HepG2 (cell line): Measurements from ENCODE around the gene CIB2. TPM values are rescaled to one million over a fixed set of nuclear protein-coding genes. Genes with fewer than 3 reads are reported as not detected.

Experiments
- ATAC-seq: fragments of 200-7000 bp; cut with Tn5 transposase; 3 replicates; pipeline ENCODE4 v1.9.1; 2020; ENCODE audit warnings: mild to moderate bottlenecking, moderate library complexity
- BruUV-seq: library from RNA; stranded (reverse); fragments of 400-500 nt; replicated peaks from 2 replicates; lab custom pipeline; 2021; lab: Mats Ljungman, UMichigan
- CTCF ChIA-PET: fragments of 300-600 bp; formaldehyde crosslinking; extraction: SDS; loops from one replicate; lab custom pipeline; 2021; ENCODE audit warnings: low total read pairs, inconsistent platforms, low intra/inter-chr PET ratio; lab: Yijun Ruan, JAX
- POLR2A ChIA-PET: fragments of 350-600 bp; sonication (Branson Sonifier 250); formaldehyde crosslinking; loops from one replicate; lab custom pipeline; 2020; ENCODE audit warnings: antibody characterized with exemption, inconsistent platforms; lab: Yijun Ruan, JAX
- DNase-seq: peaks from one replicate; pipeline ENCODE4 v3.0.0-alpha.2; 2015; ENCODE audit warnings: low spot score
- FAIRE-seq: peaks from 3 replicates; lab custom pipeline; 2011; peaks lifted over from hg19 to GRCh38; lab: Jason Lieb, UNC
- H2AFZ ChIP-seq: one replicate; pipeline ENCODE4 v1.6.1; 2011; ENCODE audit warnings: low read length, inconsistent platforms
- H3K27ac ChIP-seq: fragments of 300-600 bp; 3 replicates; pipeline ENCODE4 v1.8.0; 2011; ENCODE audit warnings: mixed run types, mild to moderate bottlenecking, mixed read lengths, low read length, inconsistent platforms; ENCODE audit not compliant: insufficient read depth; ENCODE audit errors: extremely low read length
- H3K27me3 ChIP-seq, 2 experiments: fragments of 200-600 bp in 1 of 2; 2 replicates in 1 of 2; 3 replicates in 1 of 2; pipeline versions ENCODE4 v1.6.0 to v1.8.0; 2011; ENCODE audit warnings: low read length in 2 of 2, mild to moderate bottlenecking in 2 of 2, moderate library complexity in 2 of 2, inconsistent platforms in 1 of 2; ENCODE audit not compliant: insufficient read depth in 2 of 2, control insufficient read depth in 1 of 2
- H3K36me3 ChIP-seq, 2 experiments: fragments of 200-600 bp in 1 of 2; replicated peaks in 1 of 2; 2 replicates in 1 of 2; 3 replicates in 1 of 2; pipeline versions ENCODE4 v1.5.1 to v1.8.0; 2011; ENCODE audit warnings: low read length in 2 of 2, inconsistent platforms in 1 of 2; ENCODE audit not compliant: insufficient read depth in 2 of 2, control insufficient read depth in 1 of 2
- H3K4me1 ChIP-seq: 2 replicates; pipeline ENCODE4 v1.5.1; 2012; ENCODE audit warnings: low read length, inconsistent platforms; ENCODE audit not compliant: insufficient read depth
- H3K4me2 ChIP-seq: 2 replicates; pipeline ENCODE4 v1.6.0; 2011; ENCODE audit warnings: low read depth, low read length, inconsistent platforms
- H3K4me3 ChIP-seq, 3 experiments: fragments of 200-600 bp in 1 of 3; sonication (generic), shearing (Covaris generic) in 1 of 3; replicated peaks in 1 of 3; 2 replicates each; pipeline ENCODE4 v1.5.1; 2011 to 2016; ENCODE audit warnings: low read length in 3 of 3, inconsistent platforms in 2 of 3, low read depth in 2 of 3, mild to moderate bottlenecking in 2 of 3, control low read depth in 1 of 3, mixed read lengths in 1 of 3; ENCODE audit not compliant: insufficient read depth in 1 of 3
- H3K79me2 ChIP-seq: one replicate; pipeline ENCODE4 v1.6.1; 2011; ENCODE audit warnings: low read length, inconsistent platforms; ENCODE audit not compliant: insufficient read depth
- H3K9ac ChIP-seq: 2 replicates; pipeline ENCODE4 v1.6.0; 2011; ENCODE audit warnings: mild to moderate bottlenecking, low read depth, low read length, inconsistent platforms; ENCODE audit not compliant: insufficient read depth
- H3K9me3 ChIP-seq: 2 replicates; pipeline ENCODE4 v1.5.1; 2012; ENCODE audit warnings: mild to moderate bottlenecking, low read length
- H4K20me1 ChIP-seq: 2 replicates; pipeline ENCODE4 v1.6.0; 2011; ENCODE audit warnings: inconsistent platforms, mild to moderate bottlenecking, low read length, moderate library complexity; ENCODE audit not compliant: insufficient read depth
- FOSL2 ChIP-seq: sonication (generic); formaldehyde crosslinking; IDR thresholded peaks from 2 replicates; pipeline ENCODE4 v1.4.0; 2020; ENCODE audit warnings: missing genetic modification reagents
- THAP11 ChIP-seq: IDR thresholded peaks from 2 replicates; pipeline ENCODE4 v1.6.1; 2016; ENCODE audit warnings: missing biosample characterization, missing genetic modification reagents
- YEATS2 ChIP-seq: sonication (generic); formaldehyde crosslinking; IDR thresholded peaks from 2 replicates; pipeline ENCODE4 v1.4.0; 2020; ENCODE audit warnings: missing genetic modification reagents, borderline replicate concordance
- ZFX ChIP-seq: sonication (generic); formaldehyde crosslinking; IDR thresholded peaks from 2 replicates; pipeline ENCODE4 v1.4.0; 2020; ENCODE audit warnings: mild to moderate bottlenecking, low read depth, missing genetic modification reagents, moderate library complexity
- ZNF619 ChIP-seq: sonication (generic); formaldehyde crosslinking; IDR thresholded peaks from 2 replicates; pipeline ENCODE4 v1.4.0; 2020; ENCODE audit warnings: mild to moderate bottlenecking, missing genetic modification reagents
- WGBS: methylation state at CpG from one replicate; pipeline ENCODE4 v1.1.6; 2017; ENCODE audit warnings: low lambda C conversion rate; 5-methylcytosine and 5-hydroxymethylcytosine counted together
- in situ Hi-C: cut with HindIII; loops from 2 replicates; pipeline ENCODE4 v1.10.0; 2017; ENCODE audit warnings: low pct_unique_long_range_greater_than_20kb; ENCODE audit not compliant: extremely low pct_ligation_motif_present
- intact Hi-C: fragments of 100-400 bp; cut with micrococcal nuclease; formaldehyde crosslinking; loops from one replicate; pipeline ENCODE4 v1.10.0; 2022; ENCODE audit not compliant: unreplicated experiment
- polyA plus RNA-seq, 8 experiments: library from polyadenylated mRNA; depleted of rRNA in 3 of 8; stranded (reverse) in 7 of 8; unstranded in 1 of 8; fragments of >200 nt; fragmentation: Illumina TruSeq in 4 of 8; extraction: Trizol in 4 of 8; gene quantifications; 2 replicates each; pipeline versions ENCODE4 v1.2.1 to v1.2.3, GENCODE V29; 2011 to 2016; ENCODE audit warnings: low read depth in 4 of 8, missing spikeins in 1 of 8, mixed read lengths in 1 of 8; ENCODE audit not compliant: insufficient read depth in 1 of 8
- total RNA-seq, 5 experiments: library from RNA; depleted of rRNA; stranded (reverse); fragments of >200 nt; fragmentation: Illumina TruSeq; extraction: Trizol; gene quantifications; 2 replicates each; pipeline ENCODE4 v1.2.3, GENCODE V29; 2016; ENCODE audit warnings: low read depth in 1 of 5
- TF ChIP-seq, protein P1 (sequence below): sonication (generic); formaldehyde crosslinking; IDR thresholded peaks from 2 replicates; pipeline ENCODE4 v1.9.0; 2022; ENCODE audit warnings: missing genetic modification reagents, mild to moderate bottlenecking, borderline replicate concordance
- TF ChIP-seq, protein P2 (sequence below): sonication (generic); formaldehyde crosslinking; IDR thresholded peaks from 2 replicates; pipeline ENCODE4 v1.5.1; 2020; ENCODE audit warnings: mild to moderate bottlenecking, missing genetic modification reagents
- TF ChIP-seq, protein P3 (sequence below): IDR thresholded peaks from 2 replicates; pipeline ENCODE4 v1.4.0; 2020; ENCODE audit warnings: mild to moderate bottlenecking, missing genetic modification reagents
- TF ChIP-seq, protein P4 (sequence below): sonication (generic); formaldehyde crosslinking; conservative IDR thresholded peaks from 2 replicates; pipeline ENCODE4 v1.4.0; 2020; ENCODE audit warnings: mild to moderate bottlenecking, missing genetic modification reagents, moderate library complexity

The CIB2 gene
- total and polyA plus RNA-seq, 2 of the 13 experiments (the other 11 are each of a cell fraction or from before 2014, with no cell fraction given), result 1.4 to 1.5 TPM

- Histone ChIP-seq H3K27me3 (no peaks in the 10 kb centered on the region; a peak in 1 of 5 replicates), H3K36me3 (no peaks in the 10 kb centered on the region), H3K79me2 (no peaks in the 10 kb centered on the region), H3K4me2 (peak overlapping the region; percentile 63), H3K9ac (no peak overlapping the region), H3K4me3 (peak overlapping the region in 1 of 3 experiments; percentile 44; a peak in 1 of 6 replicates), H2AFZ (no peak overlapping the region), H3K27ac (no peak overlapping the region), H4K20me1 (no peaks in the 10 kb centered on the region), H3K9me3 (no peaks in the 10 kb centered on the region), H3K4me1 (peaks cover 65% of the 10 kb centered on the region)
- DNase-seq (no peak), FAIRE-seq (no peak), ATAC-seq (peak; percentile 21)
- ChIA-PET CTCF (no interaction called here), POLR2A (no interaction called here)
- in situ Hi-C loops (no loop called here), intact Hi-C loops (no loop called here)
- no TSS peak for BruUV-seq
- WGBS, result 9% methylated on average over 6 of the region's 6 CpGs
- TF ChIP-seq, protein P1, sequence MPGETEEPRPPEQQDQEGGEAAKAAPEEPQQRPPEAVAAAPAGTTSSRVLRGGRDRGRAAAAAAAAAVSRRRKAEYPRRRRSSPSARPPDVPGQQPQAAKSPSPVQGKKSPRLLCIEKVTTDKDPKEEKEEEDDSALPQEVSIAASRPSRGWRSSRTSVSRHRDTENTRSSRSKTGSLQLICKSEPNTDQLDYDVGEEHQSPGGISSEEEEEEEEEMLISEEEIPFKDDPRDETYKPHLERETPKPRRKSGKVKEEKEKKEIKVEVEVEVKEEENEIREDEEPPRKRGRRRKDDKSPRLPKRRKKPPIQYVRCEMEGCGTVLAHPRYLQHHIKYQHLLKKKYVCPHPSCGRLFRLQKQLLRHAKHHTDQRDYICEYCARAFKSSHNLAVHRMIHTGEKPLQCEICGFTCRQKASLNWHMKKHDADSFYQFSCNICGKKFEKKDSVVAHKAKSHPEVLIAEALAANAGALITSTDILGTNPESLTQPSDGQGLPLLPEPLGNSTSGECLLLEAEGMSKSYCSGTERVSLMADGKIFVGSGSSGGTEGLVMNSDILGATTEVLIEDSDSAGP, result peak; percentile 33; the same call in 1 of the 2 replicates
- no peak for TF ChIP-seq YEATS2
- TF ChIP-seq FOSL2, result peak; percentile 23; the same call in 1 of the 2 replicates
- TF ChIP-seq, protein P2, sequence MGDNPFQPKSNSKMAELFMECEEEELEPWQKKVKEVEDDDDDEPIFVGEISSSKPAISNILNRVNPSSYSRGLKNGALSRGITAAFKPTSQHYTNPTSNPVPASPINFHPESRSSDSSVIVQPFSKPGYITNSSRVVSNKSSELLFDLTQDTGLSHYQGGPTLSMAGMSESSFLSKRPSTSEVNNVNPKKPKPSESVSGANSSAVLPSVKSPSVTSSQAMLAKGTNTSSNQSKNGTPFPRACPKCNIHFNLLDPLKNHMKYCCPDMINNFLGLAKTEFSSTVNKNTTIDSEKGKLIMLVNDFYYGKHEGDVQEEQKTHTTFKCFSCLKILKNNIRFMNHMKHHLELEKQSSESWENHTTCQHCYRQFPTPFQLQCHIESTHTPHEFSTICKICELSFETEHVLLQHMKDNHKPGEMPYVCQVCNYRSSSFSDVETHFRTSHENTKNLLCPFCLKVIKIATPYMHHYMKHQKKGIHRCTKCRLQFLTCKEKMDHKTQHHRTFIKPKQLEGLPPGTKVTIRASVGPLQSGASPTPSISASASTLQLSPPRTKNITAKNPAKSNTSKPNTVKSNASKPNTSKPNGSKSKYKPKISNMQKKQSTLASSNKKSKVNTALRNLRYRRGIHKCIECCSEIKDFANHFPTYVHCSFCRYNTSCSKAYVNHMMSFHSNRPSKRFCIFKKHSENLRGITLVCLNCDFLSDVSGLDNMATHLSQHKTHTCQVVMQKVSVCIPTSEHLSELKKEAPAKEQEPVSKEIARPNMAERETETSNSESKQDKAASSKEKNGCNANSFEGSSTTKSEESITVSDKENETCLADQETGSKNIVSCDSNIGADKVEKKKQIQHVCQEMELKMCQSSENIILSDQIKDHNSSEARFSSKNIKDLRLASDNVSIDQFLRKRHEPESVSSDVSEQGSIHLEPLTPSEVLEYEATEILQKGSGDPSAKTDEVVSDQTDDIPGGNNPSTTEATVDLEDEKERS (CRISPR knock-in tag), result 0 out of 2 replicates have a peak, but pooled peaks have one; percentile 39
- 0 out of 2 replicates have a peak, but pooled peaks have one; percentile 12 for TF ChIP-seq ZFX
- TF ChIP-seq ZNF619 (CRISPR knock-in tag), result no peak
- 0 out of 2 replicates have a peak, but pooled peaks have one; percentile 12 for TF ChIP-seq THAP11
- TF ChIP-seq, protein P3, sequence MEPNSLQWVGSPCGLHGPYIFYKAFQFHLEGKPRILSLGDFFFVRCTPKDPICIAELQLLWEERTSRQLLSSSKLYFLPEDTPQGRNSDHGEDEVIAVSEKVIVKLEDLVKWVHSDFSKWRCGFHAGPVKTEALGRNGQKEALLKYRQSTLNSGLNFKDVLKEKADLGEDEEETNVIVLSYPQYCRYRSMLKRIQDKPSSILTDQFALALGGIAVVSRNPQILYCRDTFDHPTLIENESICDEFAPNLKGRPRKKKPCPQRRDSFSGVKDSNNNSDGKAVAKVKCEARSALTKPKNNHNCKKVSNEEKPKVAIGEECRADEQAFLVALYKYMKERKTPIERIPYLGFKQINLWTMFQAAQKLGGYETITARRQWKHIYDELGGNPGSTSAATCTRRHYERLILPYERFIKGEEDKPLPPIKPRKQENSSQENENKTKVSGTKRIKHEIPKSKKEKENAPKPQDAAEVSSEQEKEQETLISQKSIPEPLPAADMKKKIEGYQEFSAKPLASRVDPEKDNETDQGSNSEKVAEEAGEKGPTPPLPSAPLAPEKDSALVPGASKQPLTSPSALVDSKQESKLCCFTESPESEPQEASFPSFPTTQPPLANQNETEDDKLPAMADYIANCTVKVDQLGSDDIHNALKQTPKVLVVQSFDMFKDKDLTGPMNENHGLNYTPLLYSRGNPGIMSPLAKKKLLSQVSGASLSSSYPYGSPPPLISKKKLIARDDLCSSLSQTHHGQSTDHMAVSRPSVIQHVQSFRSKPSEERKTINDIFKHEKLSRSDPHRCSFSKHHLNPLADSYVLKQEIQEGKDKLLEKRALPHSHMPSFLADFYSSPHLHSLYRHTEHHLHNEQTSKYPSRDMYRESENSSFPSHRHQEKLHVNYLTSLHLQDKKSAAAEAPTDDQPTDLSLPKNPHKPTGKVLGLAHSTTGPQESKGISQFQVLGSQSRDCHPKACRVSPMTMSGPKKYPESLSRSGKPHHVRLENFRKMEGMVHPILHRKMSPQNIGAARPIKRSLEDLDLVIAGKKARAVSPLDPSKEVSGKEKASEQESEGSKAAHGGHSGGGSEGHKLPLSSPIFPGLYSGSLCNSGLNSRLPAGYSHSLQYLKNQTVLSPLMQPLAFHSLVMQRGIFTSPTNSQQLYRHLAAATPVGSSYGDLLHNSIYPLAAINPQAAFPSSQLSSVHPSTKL (CRISPR knock-in tag), result peak; percentile 58; the same call in 1 of the 2 replicates
- TF ChIP-seq, protein P4, sequence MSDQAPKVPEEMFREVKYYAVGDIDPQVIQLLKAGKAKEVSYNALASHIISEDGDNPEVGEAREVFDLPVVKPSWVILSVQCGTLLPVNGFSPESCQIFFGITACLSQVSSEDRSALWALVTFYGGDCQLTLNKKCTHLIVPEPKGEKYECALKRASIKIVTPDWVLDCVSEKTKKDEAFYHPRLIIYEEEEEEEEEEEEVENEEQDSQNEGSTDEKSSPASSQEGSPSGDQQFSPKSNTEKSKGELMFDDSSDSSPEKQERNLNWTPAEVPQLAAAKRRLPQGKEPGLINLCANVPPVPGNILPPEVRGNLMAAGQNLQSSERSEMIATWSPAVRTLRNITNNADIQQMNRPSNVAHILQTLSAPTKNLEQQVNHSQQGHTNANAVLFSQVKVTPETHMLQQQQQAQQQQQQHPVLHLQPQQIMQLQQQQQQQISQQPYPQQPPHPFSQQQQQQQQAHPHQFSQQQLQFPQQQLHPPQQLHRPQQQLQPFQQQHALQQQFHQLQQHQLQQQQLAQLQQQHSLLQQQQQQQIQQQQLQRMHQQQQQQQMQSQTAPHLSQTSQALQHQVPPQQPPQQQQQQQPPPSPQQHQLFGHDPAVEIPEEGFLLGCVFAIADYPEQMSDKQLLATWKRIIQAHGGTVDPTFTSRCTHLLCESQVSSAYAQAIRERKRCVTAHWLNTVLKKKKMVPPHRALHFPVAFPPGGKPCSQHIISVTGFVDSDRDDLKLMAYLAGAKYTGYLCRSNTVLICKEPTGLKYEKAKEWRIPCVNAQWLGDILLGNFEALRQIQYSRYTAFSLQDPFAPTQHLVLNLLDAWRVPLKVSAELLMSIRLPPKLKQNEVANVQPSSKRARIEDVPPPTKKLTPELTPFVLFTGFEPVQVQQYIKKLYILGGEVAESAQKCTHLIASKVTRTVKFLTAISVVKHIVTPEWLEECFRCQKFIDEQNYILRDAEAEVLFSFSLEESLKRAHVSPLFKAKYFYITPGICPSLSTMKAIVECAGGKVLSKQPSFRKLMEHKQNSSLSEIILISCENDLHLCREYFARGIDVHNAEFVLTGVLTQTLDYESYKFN (CRISPR knock-in tag), result 0 out of 2 replicates have a peak, but pooled peaks have one; percentile 32
Observed at GRCh38 chr15:78083687-78084448, 47.4 kb downstream of the CIB2 start.
